Astrocyte (in vitro differentiated cells and primary cell): ENCODE data around the gene DIO3.

ENCODE experiments used
- CTCF ChIP-seq: IDR thresholded peaks from 2 replicates; pipeline ENCODE4 v1.5.1; 2011; ENCODE audit warnings: low read depth, mild to moderate bottlenecking, inconsistent platforms, low read length, moderate library complexity; ENCODE audit not compliant: insufficient read depth
- EZH2 ChIP-seq: IDR thresholded peaks from 2 replicates; pipeline ENCODE4 v1.6.1; 2012; ENCODE audit warnings: mild to moderate bottlenecking, low read length, inconsistent platforms; ENCODE audit not compliant: insufficient read depth

DNA sequence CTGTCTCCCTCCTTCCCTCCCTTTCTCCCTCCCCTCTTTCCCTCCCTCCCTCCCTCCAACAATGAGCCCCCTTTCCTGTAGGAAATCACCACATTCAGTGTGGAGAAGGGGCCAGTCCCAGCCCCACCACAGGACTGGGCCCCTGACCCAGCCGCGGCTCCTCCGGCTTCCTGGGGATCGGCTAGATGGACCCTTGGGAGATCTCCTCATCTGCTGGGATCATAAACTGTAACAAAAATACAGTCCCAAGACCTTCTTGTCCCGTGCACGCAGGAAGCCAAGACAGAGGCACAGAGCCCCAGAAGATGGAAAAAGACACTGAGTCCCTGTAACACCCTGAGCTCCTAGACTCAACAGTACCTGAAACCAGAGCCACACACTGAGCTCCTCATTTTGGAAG is 23.9 kb downstream of the DIO3 start:
- TF ChIP-seq CTCF: no peak
- TF ChIP-seq EZH2: no peak
